Activated naive CD8-positive, alpha-beta T cell treated with anti-CD3 and anti-CD28 coated beads for 36 hours (primary cell): ENCODE data around the gene TPM1. TPM values are rescaled to one million over a fixed set of nuclear protein-coding genes. Genes with fewer than 3 reads are reported as not detected.

Experiments
- DNase-seq: peaks from one replicate; pipeline ENCODE4 v3.0.0; 2021
- H3K27ac Mint-ChIP-seq: one replicate; pipeline ENCODE4 v1.8.0; 2022; ENCODE audit warnings: mild to moderate bottlenecking, moderate library complexity, mixed read lengths
- H3K27me3 Mint-ChIP-seq: one replicate; pipeline ENCODE4 v1.8.0; 2022; ENCODE audit warnings: mild to moderate bottlenecking, mixed read lengths
- H3K36me3 Mint-ChIP-seq: one replicate; pipeline ENCODE4 v1.8.0; 2021; ENCODE audit warnings: mild to moderate bottlenecking, mixed read lengths
- H3K4me1 Mint-ChIP-seq: one replicate; pipeline ENCODE4 v1.8.0; 2021; ENCODE audit warnings: mixed read lengths
- H3K4me3 Mint-ChIP-seq: one replicate; pipeline ENCODE4 v1.8.0; 2022; ENCODE audit warnings: mild to moderate bottlenecking, moderate library complexity, mixed read lengths
- H3K9me3 Mint-ChIP-seq: one replicate; pipeline ENCODE4 v1.8.0; 2022; ENCODE audit warnings: mixed read lengths
- total RNA-seq, 2 experiments: library from RNA; stranded (reverse); gene quantifications; one replicate each; pipeline ENCODE4 v1.2.3, GENCODE V29; 2021

Gene TPM1
- total RNA-seq, 2 experiments from 2014 or later = 5.1 to 5.4 TPM

DNA sequence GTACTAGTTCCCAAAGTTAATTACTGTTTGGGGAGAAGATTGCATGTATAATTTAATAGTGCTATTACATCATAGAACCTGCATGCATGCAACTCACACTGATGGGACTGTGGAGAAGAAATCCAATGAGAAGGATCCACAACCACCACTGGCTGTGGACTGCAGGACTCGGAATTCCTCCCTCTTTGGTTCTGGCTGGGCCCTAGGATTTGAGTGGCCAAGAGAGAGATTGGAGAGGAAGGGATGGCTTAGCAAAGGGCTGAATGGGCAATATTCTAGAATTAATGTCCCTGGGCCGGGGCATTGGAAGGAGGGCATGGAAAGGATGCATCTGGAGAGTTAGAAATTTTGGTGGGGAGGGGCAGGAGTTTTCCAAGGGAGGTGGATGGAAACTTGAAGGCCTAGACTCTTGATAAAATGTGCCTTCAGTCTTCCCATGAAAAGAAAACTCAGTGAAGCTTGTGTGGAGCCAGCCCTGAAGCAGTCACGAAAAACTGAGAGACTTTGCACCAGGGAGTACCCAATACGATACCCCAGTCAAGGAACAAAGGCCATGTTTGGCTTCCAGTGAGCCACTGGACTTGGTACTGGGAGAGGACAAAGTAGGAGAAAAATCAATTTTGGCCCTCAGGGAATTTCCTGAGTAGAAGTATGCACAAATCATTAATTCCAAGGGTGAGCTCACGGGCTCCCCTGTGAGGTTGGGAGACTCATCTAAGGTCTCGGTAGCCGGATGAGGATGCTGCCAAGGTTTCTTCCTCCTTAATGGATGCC lies 31.4 kb upstream of the TPM1 start:
- no peaks in the 10 kb centered on the region for H3K36me3 Mint-ChIP-seq
- no peak overlapping the region for H3K4me3 Mint-ChIP-seq
- H3K4me1 Mint-ChIP-seq = peaks cover 4% of the 10 kb centered on the region
- no peaks in the 10 kb centered on the region for H3K9me3 Mint-ChIP-seq
- no peaks in the 10 kb centered on the region for H3K27me3 Mint-ChIP-seq
- H3K27ac Mint-ChIP-seq = no peak overlapping the region
- no peak for DNase-seq

DNA sequence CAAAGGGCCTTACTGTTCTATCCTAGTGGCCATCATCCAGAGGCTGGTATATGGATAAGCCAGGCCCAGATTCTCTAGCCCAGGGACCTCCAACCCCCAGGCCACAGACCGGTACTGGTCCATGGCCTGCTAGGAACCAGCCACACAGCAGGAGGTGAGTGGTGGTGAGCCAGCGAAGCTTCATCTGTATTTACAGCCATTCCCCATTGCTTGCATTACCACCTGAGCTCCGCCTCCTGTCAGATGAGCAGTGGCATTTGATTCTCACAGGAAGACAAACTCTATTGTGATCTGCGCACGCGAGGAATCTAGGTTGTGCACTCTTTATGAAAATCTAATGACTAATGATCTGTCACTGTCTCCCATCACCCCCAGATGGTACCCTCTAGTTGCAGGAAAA lies 30.1 kb upstream of the TPM1 start:
- no peaks in the 10 kb centered on the region for H3K9me3 Mint-ChIP-seq
- no peak overlapping the region for H3K4me3 Mint-ChIP-seq
- H3K27ac Mint-ChIP-seq = no peak overlapping the region
- peaks cover 4% of the 10 kb centered on the region for H3K4me1 Mint-ChIP-seq
- no peaks in the 10 kb centered on the region for H3K27me3 Mint-ChIP-seq
- H3K36me3 Mint-ChIP-seq = no peaks in the 10 kb centered on the region
- DNase-seq = no peak

DNA sequence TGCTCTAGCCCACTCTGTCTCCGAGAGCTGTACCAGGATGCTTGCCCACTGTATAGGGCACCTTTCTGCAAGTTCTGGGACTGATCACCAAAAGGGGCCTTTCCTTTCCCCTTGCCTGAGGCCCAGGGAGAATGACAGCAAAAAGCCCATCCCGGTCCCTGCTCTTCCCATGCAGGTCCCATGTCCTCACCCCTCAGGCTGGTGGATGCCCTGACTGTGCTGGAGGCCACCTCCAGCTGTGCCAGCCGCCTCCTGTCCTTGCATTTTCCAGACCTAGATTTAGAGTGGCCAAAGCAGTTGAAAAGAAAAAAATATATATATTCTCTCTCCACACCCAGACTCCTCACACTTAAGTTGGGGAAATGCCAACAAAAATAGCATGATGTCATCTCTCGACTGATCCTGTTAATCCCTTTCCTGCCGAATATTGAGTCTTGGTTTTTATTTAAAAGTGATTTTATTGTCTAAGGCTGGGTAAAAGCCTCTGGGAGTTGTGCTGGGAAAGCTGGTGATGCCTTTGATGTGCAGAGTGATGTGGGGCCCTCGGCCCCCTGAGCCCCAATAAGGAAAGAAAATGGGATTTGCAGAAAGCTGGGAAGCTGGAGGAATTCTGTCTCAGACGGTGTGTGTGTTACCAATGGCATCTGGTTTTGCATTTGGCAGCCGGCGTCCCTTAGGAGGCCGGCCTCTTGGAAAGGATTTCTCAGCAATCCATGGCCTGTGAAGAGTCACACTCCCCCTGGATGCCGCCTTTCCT lies 29.3 kb upstream of the TPM1 start:
- Mint-ChIP-seq H3K4me1 (peaks cover 4% of the 10 kb centered on the region), H3K36me3 (no peaks in the 10 kb centered on the region), H3K4me3 (no peak overlapping the region), H3K9me3 (no peaks in the 10 kb centered on the region), H3K27me3 (no peaks in the 10 kb centered on the region), H3K27ac (no peak overlapping the region)
- DNase-seq = no peak

DNA sequence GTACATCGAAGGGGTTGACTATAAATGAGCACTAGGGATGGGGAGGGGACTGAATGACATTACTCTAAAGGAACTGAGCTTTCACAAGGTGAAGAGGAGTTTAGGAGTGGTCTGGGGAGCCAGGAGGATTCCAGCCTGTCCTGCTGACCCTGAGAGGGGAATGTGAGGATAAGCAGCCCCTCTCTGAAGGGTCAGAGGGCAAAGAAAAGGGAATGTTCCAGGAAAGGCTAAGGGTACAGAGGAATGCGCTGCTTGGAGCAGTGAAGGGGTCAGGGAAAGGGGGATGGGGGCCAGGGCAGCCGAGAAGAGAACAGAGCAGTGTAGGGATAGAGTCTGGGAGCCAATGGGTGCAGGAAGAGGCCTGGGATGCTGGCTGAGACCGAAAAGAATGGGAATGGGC lies 28.0 kb upstream of the TPM1 start:
- no peaks in the 10 kb centered on the region for H3K36me3 Mint-ChIP-seq
- H3K27me3 Mint-ChIP-seq = no peaks in the 10 kb centered on the region
- DNase-seq = no peak
- H3K4me1 Mint-ChIP-seq = peaks cover 4% of the 10 kb centered on the region
- H3K9me3 Mint-ChIP-seq = no peaks in the 10 kb centered on the region
- no peak overlapping the region for H3K27ac Mint-ChIP-seq
- H3K4me3 Mint-ChIP-seq = no peak overlapping the region

DNA sequence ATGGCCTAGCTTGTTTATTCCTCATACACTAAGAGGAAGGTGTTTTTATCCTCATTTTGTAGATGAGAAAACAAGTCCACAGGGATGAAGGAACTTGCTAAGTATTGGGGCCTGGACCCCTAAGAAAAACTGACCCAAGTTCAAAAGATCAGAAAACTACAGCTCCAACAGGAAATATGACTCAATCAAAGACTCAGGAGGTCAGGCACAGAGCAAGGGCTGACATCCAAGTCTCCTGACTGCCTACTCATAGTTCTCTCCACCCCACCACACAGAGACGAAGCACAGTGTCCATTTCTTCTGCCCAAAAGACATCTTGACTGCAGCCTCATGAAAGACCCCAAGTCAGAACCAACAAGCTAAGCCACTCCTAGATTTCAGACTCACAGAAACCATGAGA lies 26.9 kb upstream of the TPM1 start:
- Mint-ChIP-seq H3K27me3 (no peaks in the 10 kb centered on the region), H3K27ac (no peak overlapping the region), H3K4me1 (peaks cover 4% of the 10 kb centered on the region), H3K36me3 (no peaks in the 10 kb centered on the region), H3K9me3 (no peaks in the 10 kb centered on the region), H3K4me3 (no peak overlapping the region)
- no peak for DNase-seq

DNA sequence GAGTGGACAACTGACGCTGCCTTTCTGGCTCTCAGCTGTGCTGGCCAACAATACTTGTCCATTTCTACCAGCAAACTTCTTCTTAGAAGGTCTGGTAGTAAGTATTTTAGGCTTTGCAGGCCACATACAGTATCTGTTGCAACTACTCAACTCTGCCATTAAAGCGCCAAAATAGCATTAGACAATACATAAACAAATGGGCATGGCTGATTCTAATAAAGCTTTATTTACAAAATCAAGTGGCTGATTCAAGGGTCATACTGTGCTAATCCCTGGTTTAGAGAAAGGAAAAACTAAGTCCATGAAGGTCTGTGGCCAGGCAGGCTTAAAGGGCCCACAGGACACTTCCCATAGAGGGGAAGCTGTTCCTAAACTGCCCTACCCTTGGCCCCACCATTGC lies 26.3 kb upstream of the TPM1 start:
- Mint-ChIP-seq H3K4me3 (no peak overlapping the region), H3K36me3 (no peaks in the 10 kb centered on the region), H3K9me3 (no peaks in the 10 kb centered on the region), H3K27ac (no peak overlapping the region), H3K4me1 (peaks cover 6% of the 10 kb centered on the region), H3K27me3 (no peaks in the 10 kb centered on the region)
- no peak for DNase-seq

DNA sequence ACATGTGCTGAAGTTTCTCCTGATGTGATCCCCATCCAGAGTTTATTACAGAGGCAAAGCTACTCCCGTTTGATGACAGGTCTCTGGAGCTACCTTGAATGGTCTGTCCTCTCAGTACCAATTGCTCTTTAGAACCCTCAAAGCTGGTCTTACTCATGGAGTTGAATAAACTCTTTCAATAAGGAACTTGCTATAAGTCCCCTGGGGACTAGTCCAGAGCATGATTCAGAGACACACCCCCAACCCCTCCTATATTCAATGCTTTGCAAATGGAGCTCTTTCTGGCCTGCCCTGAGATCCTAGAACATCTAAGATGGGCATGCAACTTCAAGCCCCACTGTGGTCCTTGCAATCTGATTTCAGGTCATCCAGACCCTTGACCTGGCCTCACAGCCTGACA lies 23.9 kb upstream of the TPM1 start:
- no peak for DNase-seq
- Mint-ChIP-seq H3K36me3 (no peaks in the 10 kb centered on the region), H3K9me3 (no peaks in the 10 kb centered on the region), H3K27me3 (no peaks in the 10 kb centered on the region), H3K4me1 (peaks cover 6% of the 10 kb centered on the region), H3K27ac (no peak overlapping the region), H3K4me3 (no peak overlapping the region)

DNA sequence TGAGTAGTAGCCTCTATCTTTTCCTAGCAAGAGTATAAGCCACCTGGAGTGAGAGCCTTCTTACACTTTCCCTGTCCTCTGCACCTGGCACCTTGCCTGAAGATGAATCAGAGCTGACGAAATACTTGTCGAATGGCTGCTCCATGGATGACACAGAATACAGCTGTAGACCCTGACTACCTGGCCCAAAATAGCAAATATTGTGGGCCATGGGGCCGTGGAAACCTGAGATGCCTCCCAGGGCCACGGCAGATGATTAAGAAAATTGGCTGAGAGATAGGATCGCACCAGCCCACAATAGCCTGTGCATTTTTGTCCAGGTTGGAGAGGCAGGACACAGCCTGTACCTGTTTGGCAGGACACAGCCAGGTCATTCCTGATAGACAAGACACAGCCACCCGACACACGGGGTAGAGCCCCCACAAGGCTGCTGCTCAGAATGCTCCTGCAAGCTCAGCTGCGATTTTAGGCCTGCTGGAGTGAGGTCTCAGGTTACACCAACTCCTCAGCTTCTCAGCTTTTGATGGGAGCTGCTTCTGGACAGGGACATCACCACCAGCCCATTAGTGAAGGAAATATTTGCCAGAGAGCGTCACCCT lies 22.9 kb upstream of the TPM1 start:
- Mint-ChIP-seq H3K9me3 (no peaks in the 10 kb centered on the region), H3K36me3 (no peaks in the 10 kb centered on the region), H3K4me1 (peaks cover 6% of the 10 kb centered on the region), H3K27ac (no peak overlapping the region), H3K27me3 (no peaks in the 10 kb centered on the region), H3K4me3 (no peak overlapping the region)
- DNase-seq = no peak

DNA sequence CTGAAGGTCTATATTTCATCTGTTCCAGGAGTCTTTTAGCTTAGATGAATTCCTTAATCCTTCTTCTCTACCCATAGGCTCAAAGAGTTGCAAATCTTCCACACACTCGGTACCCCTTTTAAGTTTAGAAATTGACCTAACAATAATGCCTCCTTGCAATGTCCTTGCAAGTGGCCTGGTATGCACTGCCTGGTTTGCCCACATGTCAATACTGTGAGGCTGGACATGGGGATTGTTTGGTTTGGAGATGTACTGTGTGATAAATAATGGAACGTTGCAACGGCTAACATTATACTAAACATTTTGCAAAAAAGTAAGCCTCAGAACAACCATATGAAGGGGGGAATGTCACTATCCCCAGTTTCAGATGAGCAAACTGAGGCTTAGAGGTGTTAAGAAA lies 22.4 kb upstream of the TPM1 start:
- Mint-ChIP-seq H3K9me3 (no peaks in the 10 kb centered on the region), H3K27ac (no peak overlapping the region), H3K27me3 (no peaks in the 10 kb centered on the region), H3K4me3 (no peak overlapping the region), H3K36me3 (no peaks in the 10 kb centered on the region), H3K4me1 (peaks cover 6% of the 10 kb centered on the region)
- DNase-seq = no peak

DNA sequence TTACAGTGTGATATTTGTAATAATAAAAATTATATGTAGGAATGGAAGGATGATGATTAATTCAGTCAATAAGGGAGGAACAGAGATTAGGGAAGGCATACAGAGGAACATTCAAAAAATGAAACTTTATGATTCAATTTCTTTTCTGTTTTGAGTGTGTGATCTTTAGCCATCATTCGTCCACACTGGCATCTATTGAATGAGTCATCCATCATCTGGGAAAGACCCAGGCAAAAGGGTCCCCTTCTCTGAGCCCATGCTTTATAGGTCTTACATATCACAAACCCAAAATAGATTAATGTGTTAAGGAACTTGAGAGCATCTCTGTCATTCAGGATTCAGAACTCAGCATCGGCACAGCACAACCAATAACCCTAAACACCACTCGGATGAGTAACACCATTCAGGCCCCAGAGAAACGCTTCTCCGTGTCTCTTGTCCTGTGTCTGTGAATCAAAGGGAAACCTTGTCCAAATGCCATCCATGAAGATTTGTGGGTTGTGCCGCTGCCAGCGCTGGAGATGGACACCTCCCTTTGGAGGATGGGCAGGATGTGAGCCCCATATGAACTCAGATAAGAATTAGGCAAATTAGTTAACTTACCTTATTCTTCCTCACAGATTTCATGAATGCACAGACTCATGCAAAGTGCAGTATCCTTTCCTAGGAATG lies 21.7 kb upstream of the TPM1 start:
- no peak overlapping the region for H3K4me3 Mint-ChIP-seq
- H3K4me1 Mint-ChIP-seq = peaks cover 2% of the 10 kb centered on the region
- H3K27ac Mint-ChIP-seq = no peak overlapping the region
- no peaks in the 10 kb centered on the region for H3K9me3 Mint-ChIP-seq
- H3K36me3 Mint-ChIP-seq = no peaks in the 10 kb centered on the region
- no peak for DNase-seq
- no peaks in the 10 kb centered on the region for H3K27me3 Mint-ChIP-seq

DNA sequence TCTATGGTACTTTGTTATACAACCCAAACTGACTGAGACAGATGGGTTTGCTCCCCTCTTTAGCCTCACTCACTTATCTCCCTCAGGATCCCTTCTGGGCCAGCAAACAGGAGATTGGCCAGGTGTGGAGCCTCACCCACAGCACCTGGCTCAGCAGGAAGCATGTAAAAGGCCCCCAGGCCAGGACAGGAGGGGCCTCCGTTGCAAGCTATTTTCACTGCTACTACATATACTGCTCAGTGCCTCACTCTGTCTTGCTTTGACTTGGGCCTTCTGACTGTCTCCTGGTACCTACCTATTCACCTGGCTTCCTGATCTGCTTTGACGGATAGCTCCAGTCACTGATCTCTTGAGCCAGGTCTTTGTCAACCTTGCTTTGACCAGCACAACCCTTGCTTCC lies 20.4 kb upstream of the TPM1 start:
- H3K4me1 Mint-ChIP-seq = peaks cover 2% of the 10 kb centered on the region
- H3K27me3 Mint-ChIP-seq = no peaks in the 10 kb centered on the region
- no peaks in the 10 kb centered on the region for H3K36me3 Mint-ChIP-seq
- no peaks in the 10 kb centered on the region for H3K9me3 Mint-ChIP-seq
- DNase-seq = no peak
- H3K27ac Mint-ChIP-seq = no peak overlapping the region
- H3K4me3 Mint-ChIP-seq = no peak overlapping the region

DNA sequence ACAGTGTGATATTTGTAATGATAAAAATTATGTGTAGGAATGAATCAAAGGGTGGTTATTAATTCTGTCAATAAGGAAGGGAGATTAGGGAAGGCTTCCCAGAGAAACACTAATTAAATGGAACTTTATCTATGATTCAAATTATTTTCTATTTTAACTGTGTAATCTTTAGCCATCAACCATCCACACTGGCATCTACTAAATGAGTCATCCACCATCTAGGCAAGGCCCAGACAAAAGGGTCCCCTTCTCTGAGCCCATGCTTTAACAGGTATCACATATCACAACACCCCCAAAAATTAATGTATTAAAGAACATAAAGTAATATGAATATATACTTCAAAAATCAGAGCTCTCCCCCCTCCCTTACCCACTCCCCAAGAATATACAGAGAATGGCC lies 19.9 kb upstream of the TPM1 start:
- H3K9me3 Mint-ChIP-seq = no peaks in the 10 kb centered on the region
- no peak for DNase-seq
- H3K4me1 Mint-ChIP-seq = peaks cover 2% of the 10 kb centered on the region
- no peak overlapping the region for H3K27ac Mint-ChIP-seq
- H3K36me3 Mint-ChIP-seq = no peaks in the 10 kb centered on the region
- H3K27me3 Mint-ChIP-seq = no peaks in the 10 kb centered on the region
- no peak overlapping the region for H3K4me3 Mint-ChIP-seq

DNA sequence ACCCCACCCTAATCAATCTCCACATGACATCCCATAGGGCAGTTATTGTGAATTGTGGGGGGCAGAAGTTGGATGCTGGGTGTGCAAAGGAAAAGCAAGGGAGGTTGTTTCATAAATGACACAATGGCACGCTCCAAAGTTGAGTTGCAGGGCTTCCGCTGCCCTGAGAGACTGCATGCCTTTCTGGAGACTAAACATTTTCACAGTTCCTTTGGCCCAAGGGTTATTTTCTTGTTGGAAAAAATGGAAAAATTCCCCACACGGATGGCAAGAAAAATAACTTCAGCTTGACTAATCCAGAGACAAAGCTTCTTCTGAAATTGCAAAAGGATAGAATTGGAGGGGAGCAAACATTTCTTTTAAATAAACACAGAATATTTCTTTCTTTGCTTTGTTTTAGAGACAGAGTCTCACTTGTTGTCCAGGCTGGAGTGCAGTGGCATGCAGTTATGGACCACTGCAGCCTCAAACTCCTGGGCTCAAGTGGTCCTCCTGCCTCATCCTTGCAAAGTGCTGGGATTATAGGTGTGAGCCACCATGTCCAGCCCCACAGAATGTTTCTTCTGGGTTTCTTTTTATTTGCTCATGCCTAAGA lies 19.1 kb upstream of the TPM1 start:
- Mint-ChIP-seq H3K27me3 (peaks cover under 1% of the 10 kb centered on the region), H3K4me3 (no peak overlapping the region), H3K27ac (no peak overlapping the region), H3K4me1 (peaks cover 2% of the 10 kb centered on the region), H3K36me3 (no peaks in the 10 kb centered on the region), H3K9me3 (no peaks in the 10 kb centered on the region)
- DNase-seq = no peak

DNA sequence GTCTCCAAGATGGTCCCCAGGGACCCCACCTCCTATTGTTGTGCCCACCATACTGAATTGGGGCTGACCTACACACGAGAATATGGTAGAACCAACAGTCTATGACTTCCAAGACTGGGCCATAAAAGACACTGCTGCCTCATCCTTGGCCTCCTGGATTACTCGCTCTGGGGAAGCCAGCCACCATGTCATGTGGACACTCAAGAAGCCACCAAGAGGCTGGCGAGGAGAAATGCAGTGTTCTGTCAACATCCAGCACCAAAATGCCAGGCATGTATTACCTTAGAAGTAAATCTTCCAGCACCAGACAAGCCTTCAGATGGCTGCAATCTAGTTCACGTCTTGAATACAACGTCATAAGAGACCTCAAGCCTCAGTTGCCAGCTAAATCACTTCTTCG lies 17.1 kb upstream of the TPM1 start:
- Mint-ChIP-seq H3K27ac (no peak overlapping the region), H3K4me3 (no peak overlapping the region), H3K27me3 (peaks cover 15% of the 10 kb centered on the region), H3K9me3 (no peaks in the 10 kb centered on the region), H3K4me1 (peaks cover 2% of the 10 kb centered on the region), H3K36me3 (no peaks in the 10 kb centered on the region)
- no peak for DNase-seq

DNA sequence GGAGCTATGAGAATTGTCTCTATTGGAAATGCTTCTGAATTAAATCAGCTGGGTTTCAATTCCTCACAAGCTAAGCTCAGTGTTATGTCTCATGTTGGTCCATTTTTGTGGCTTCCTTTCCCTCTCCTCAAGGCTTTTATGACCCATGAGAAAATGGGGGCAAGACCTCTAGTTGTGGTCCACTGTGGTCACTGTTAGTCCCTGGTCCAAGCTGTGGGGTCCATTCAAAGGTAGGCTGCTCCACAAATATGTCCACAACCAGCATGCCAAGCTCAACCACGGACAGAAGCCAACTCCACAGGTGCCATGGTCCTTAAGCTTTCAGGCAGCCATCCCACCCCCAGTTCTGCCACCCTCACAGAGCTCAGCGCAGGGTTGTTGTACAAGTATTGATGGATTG lies 14.9 kb upstream of the TPM1 start:
- H3K4me3 Mint-ChIP-seq = no peak overlapping the region
- H3K9me3 Mint-ChIP-seq = no peaks in the 10 kb centered on the region
- peaks cover 16% of the 10 kb centered on the region for H3K27me3 Mint-ChIP-seq
- no peaks in the 10 kb centered on the region for H3K4me1 Mint-ChIP-seq
- H3K27ac Mint-ChIP-seq = no peak overlapping the region
- no peak for DNase-seq
- H3K36me3 Mint-ChIP-seq = no peaks in the 10 kb centered on the region
